ENCODE data around the gene IPMK.

DNA sequence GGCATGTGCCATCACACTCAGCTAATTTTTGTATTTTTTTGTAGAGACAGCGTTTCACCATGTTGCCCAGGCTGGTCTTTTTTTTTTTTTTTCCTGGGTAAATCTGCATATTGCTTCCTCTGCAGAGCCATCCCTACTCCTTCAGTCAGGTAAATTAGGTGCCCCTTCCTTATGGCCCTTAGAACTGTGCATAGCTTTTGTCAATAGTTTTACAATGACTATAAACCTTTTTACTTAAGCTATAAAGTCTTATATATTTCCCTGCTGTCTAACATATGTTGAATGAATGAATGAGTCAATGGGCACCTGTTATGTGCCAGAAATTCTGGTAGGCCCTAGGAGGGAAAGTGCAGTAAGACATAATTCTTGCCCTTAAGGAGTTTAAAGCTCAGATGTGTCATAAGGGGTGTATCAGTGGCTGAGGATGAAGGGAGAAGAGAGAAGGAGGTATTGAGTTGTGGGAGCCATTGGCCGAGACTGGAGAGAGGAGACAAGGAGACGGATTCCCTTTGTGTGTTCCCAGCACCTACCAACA lies 36.5 kb upstream of the IPMK start:
- TF ChIP-seq, protein P1, sequence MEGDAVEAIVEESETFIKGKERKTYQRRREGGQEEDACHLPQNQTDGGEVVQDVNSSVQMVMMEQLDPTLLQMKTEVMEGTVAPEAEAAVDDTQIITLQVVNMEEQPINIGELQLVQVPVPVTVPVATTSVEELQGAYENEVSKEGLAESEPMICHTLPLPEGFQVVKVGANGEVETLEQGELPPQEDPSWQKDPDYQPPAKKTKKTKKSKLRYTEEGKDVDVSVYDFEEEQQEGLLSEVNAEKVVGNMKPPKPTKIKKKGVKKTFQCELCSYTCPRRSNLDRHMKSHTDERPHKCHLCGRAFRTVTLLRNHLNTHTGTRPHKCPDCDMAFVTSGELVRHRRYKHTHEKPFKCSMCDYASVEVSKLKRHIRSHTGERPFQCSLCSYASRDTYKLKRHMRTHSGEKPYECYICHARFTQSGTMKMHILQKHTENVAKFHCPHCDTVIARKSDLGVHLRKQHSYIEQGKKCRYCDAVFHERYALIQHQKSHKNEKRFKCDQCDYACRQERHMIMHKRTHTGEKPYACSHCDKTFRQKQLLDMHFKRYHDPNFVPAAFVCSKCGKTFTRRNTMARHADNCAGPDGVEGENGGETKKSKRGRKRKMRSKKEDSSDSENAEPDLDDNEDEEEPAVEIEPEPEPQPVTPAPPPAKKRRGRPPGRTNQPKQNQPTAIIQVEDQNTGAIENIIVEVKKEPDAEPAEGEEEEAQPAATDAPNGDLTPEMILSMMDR (IDR thresholded peaks at IDR 0.05), result no peak
- TF ChIP-seq POLR2AphosphoS5 (IDR thresholded peaks at IDR 0.05) (peak in 2 of 3 donors; percentile 47 to 57), POLR2A (IDR thresholded peaks at IDR 0.05) (no peak)

All from transverse colon (tissue), 4 donors.